Muscle layer of duodenum (tissue), 2 donors: ENCODE data around the gene EGFL6.

Experiments used
- H3K27ac ChIP-seq: one replicate; pipeline ENCODE4 v1.7.0; 2013; ENCODE audit warnings: mild to moderate bottlenecking, low read length
- H3K27me3 ChIP-seq: one replicate; pipeline ENCODE4 v1.7.0; 2013; ENCODE audit warnings: low read depth, mild to moderate bottlenecking, control low read depth, low read length
- H3K36me3 ChIP-seq, 2 donors: one replicate each; pipeline ENCODE4 v1.7.0; 2013; ENCODE audit warnings: low read length in 2 of 2, control low read depth in 1 of 2, mild to moderate bottlenecking in 1 of 2; ENCODE audit not compliant: insufficient read depth in 2 of 2, control insufficient read depth in 1 of 2
- H3K4me1 ChIP-seq, 2 donors: one replicate each; pipeline ENCODE4 v1.7.0; 2013; ENCODE audit warnings: low read length in 2 of 2, mild to moderate bottlenecking in 2 of 2, control low read depth in 1 of 2, moderate library complexity in 1 of 2; ENCODE audit not compliant: insufficient read depth in 2 of 2, control insufficient read depth in 1 of 2
- H3K4me3 ChIP-seq, 2 donors: one replicate each; pipeline ENCODE4 v1.7.0; 2013; ENCODE audit warnings: low read length in 2 of 2, low read depth in 1 of 2, mild to moderate bottlenecking in 1 of 2
- H3K9me3 ChIP-seq, 2 donors: one replicate each; pipeline ENCODE4 v1.7.0; 2013; ENCODE audit warnings: low read length in 2 of 2, control low read depth in 1 of 2, mild to moderate bottlenecking in 1 of 2; ENCODE audit not compliant: control insufficient read depth in 1 of 2
- donor health status: healthy.

EGFL6 gene

GRCh38 chrX:13569479-13570260 is at the start of gene EGFL6:
Gene EGFL6, plus strand, starts transcription at chrX:13569601. Its CDS starts 261 bp downstream, at chrX:13569862.
- H3K4me3 ChIP-seq: no peak within 1 kb of the TSS

GRCh38 chrX:13520351-13520750 is 49.0 kb upstream of the EGFL6 start:
- no peaks in the 10 kb centered on the region for H3K36me3 ChIP-seq
- H3K27ac ChIP-seq: no peak overlapping the region
- H3K9me3 ChIP-seq: no peaks in the 10 kb centered on the region
- no peaks in the 10 kb centered on the region for H3K4me1 ChIP-seq
- no peaks in the 10 kb centered on the region for H3K27me3 ChIP-seq
- no peak overlapping the region for H3K4me3 ChIP-seq

More at GRCh38 chrX:13569479-13570260, at the start of gene EGFL6:
- peaks cover 5% of the 10 kb centered on the region for H3K27me3 ChIP-seq
- H3K36me3 ChIP-seq: no peaks in the 10 kb centered on the region
- H3K4me1 ChIP-seq: peaks cover 0 to 7% of the 10 kb centered on the region in 2 donors
- no peak within 1 kb of the TSS for H3K27ac ChIP-seq
- no peaks in the 10 kb centered on the region for H3K9me3 ChIP-seq

- Histone ChIP-seq H3K9me3 (no peaks in the 10 kb centered on the region), H3K4me1 (no peaks in the 10 kb centered on the region), H3K4me3 (no peak overlapping the region), H3K27ac (no peak overlapping the region), H3K36me3 (no peaks in the 10 kb centered on the region), H3K27me3 (no peaks in the 10 kb centered on the region)
Measured at GRCh38 chrX:13520936-13521335, 48.5 kb upstream of the EGFL6 start.

- Histone ChIP-seq H3K9me3 (no peaks in the 10 kb centered on the region), H3K4me1 (no peaks in the 10 kb centered on the region), H3K27me3 (no peaks in the 10 kb centered on the region), H3K27ac (no peak overlapping the region), H3K4me3 (no peak overlapping the region), H3K36me3 (no peaks in the 10 kb centered on the region)
Measured at GRCh38 chrX:13522811-13523210, 46.6 kb upstream of the EGFL6 start.

- H3K4me1 ChIP-seq: no peaks in the 10 kb centered on the region
- H3K27ac ChIP-seq: no peak overlapping the region
- no peaks in the 10 kb centered on the region for H3K27me3 ChIP-seq
- no peak overlapping the region for H3K4me3 ChIP-seq
- H3K9me3 ChIP-seq: no peaks in the 10 kb centered on the region
- no peaks in the 10 kb centered on the region for H3K36me3 ChIP-seq
Measured at GRCh38 chrX:13533726-13534125, 35.7 kb upstream of the EGFL6 start.

GRCh38 chrX:13535376-13536165 is 33.8 kb upstream of the EGFL6 start:
- Histone ChIP-seq H3K4me3 (no peak overlapping the region), H3K4me1 (no peaks in the 10 kb centered on the region), H3K36me3 (no peaks in the 10 kb centered on the region), H3K9me3 (no peaks in the 10 kb centered on the region), H3K27ac (no peak overlapping the region), H3K27me3 (no peaks in the 10 kb centered on the region)

- H3K27me3 ChIP-seq: no peaks in the 10 kb centered on the region
- H3K4me3 ChIP-seq: no peak overlapping the region
- H3K9me3 ChIP-seq: no peaks in the 10 kb centered on the region
- no peaks in the 10 kb centered on the region for H3K4me1 ChIP-seq
- no peak overlapping the region for H3K27ac ChIP-seq
- no peaks in the 10 kb centered on the region for H3K36me3 ChIP-seq
Measured at GRCh38 chrX:13536551-13536950, 32.9 kb upstream of the EGFL6 start.

- no peaks in the 10 kb centered on the region for H3K9me3 ChIP-seq
- no peaks in the 10 kb centered on the region for H3K27me3 ChIP-seq
- no peaks in the 10 kb centered on the region for H3K4me1 ChIP-seq
- no peak overlapping the region for H3K27ac ChIP-seq
- no peak overlapping the region for H3K4me3 ChIP-seq
- no peaks in the 10 kb centered on the region for H3K36me3 ChIP-seq
Measured at GRCh38 chrX:13538414-13538813, 31.0 kb upstream of the EGFL6 start.

GRCh38 chrX:13540602-13541001 is 28.8 kb upstream of the EGFL6 start:
- no peaks in the 10 kb centered on the region for H3K27me3 ChIP-seq
- no peaks in the 10 kb centered on the region for H3K4me1 ChIP-seq
- H3K4me3 ChIP-seq: no peak overlapping the region
- H3K36me3 ChIP-seq: no peaks in the 10 kb centered on the region
- no peaks in the 10 kb centered on the region for H3K9me3 ChIP-seq
- no peak overlapping the region for H3K27ac ChIP-seq

GRCh38 chrX:13545726-13546125 is 23.7 kb upstream of the EGFL6 start:
- Histone ChIP-seq H3K27me3 (no peaks in the 10 kb centered on the region), H3K36me3 (no peaks in the 10 kb centered on the region), H3K4me3 (no peak overlapping the region), H3K4me1 (no peaks in the 10 kb centered on the region), H3K9me3 (no peaks in the 10 kb centered on the region), H3K27ac (no peak overlapping the region)

- H3K4me1 ChIP-seq: no peaks in the 10 kb centered on the region
- H3K27me3 ChIP-seq: no peaks in the 10 kb centered on the region
- no peaks in the 10 kb centered on the region for H3K9me3 ChIP-seq
- H3K36me3 ChIP-seq: no peaks in the 10 kb centered on the region
- no peak overlapping the region for H3K4me3 ChIP-seq
- no peak overlapping the region for H3K27ac ChIP-seq
Measured at GRCh38 chrX:13547671-13548070, 21.7 kb upstream of the EGFL6 start.
